ENCODE data around the gene PIGC. TPM values are rescaled to one million over a fixed set of nuclear protein-coding genes. Genes with fewer than 3 reads are reported as not detected.

Gene PIGC
- total and polyA plus RNA-seq, 10 of the 15 experiments (the other 5 are each of a cell fraction or from before 2014, with no cell fraction given): 11.0 to 37.3 (median 19.6) TPM

DNA sequence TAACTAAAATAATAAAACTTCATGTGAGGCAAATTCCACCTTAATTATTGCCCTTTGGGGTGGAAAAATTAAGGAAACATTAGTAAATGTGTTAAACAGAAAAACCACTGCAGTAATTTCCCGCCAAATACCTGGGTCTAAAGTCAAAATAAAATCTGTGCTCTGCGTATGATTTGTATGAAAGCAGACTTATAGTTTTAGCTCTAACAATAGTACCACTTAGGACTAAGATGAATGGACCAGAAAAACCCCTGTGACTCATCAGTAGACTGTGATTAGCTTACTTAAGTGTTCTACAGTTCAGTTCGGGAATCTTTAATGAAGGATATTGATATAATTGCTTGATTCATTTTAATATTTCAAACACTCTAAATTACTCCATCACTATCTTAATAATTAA is 46.6 kb downstream of the PIGC start:
- peak; percentile 57 for ATAC-seq
- Histone ChIP-seq H4K20me1 (ENCODE audit: control insufficient read depth, insufficient read depth) (no peaks in the 10 kb centered on the region), H2AFZ (ENCODE audit: control insufficient read depth, low read depth, low read length) (no peak overlapping the region), H3K9ac (ENCODE audit: control insufficient read depth, insufficient read depth, low read length) (no peak overlapping the region), H3K36me3 (ENCODE audit: control insufficient read depth in 2 of 2, insufficient read depth in 2 of 2, low read length in 1 of 2) (no peaks in the 10 kb centered on the region), H3K27ac (ENCODE audit: control insufficient read depth, insufficient read depth) (peak overlapping the region; percentile 89), H3K79me2 (ENCODE audit: control insufficient read depth, insufficient read depth, low read length) (no peaks in the 10 kb centered on the region), H3K27me3 (replicated peaks in 1 of 2; ENCODE audit: control insufficient read depth in 2 of 2, insufficient read depth in 2 of 2, low read length in 1 of 2) (no peaks in the 10 kb centered on the region), H3K4me2 (ENCODE audit: control insufficient read depth, insufficient read depth) (no peak overlapping the region), H3K9me3 (replicated peaks; ENCODE audit: control insufficient read depth, insufficient read depth, low read length) (no peaks in the 10 kb centered on the region; the same call in 2 of the 3 replicates), H3K4me3 (no peak overlapping the region), H3K4me1 (ENCODE audit: control insufficient read depth, insufficient read depth, low read length) (peaks cover 75% of the 10 kb centered on the region)
- in situ Hi-C loops (cut with MboI) (loop anchor here (5.0 kb wide), 1 partner anchor 310 kb away; no protein-coding TSS in a partner anchor), intact Hi-C loops (cut with micrococcal nuclease; ENCODE audit: unreplicated experiment) (loop anchor here (1.0 to 5.0 kb wide), 2 partner anchors 55 to 125 kb away; no protein-coding TSS in a partner anchor)
- DNase-seq (ENCODE audit: low read depth, low spot score): no peak
- CTCF ChIA-PET: interaction anchor here (1.0 to 12.4 kb wide), 11 partner anchors 8 to 395 kb away, joined by 3 to 153 read pairs (median 4); no protein-coding TSS in a partner anchor
- POLR2A ChIA-PET: interaction anchor here (0.5 to 8.1 kb wide), 8 partner anchors 13 to 214 kb away, joined by 3 to 73 read pairs (median 5); no protein-coding TSS in a partner anchor
- FAIRE-seq: no peak
- SMC1A ChIA-PET (ENCODE audit: uncharacterized antibody, unreplicated experiment): interaction anchor here (0.8 to 16.5 kb wide), 10 partner anchors 18 to 394 kb away, joined by 3 to 458 read pairs (median 44); no protein-coding TSS in a partner anchor
- RAD21 ChIA-PET (ENCODE audit: unreplicated experiment): interaction anchor here (0.8 to 15.1 kb wide), 14 partner anchors 7 to 393 kb away, joined by 3 to 394 read pairs (median 18); no protein-coding TSS in a partner anchor
- BruUV-seq (replicated peaks): no TSS peak
- WGBS (ENCODE audit: insufficient coverage, insufficient replicate concordance, low lambda C conversion rate, missing lambda C conversion rate): 1% methylated on average over 3 of the region's 3 CpGs
- TF ChIP-seq ZNF592 (IDR thresholded peaks at IDR 0.05): no peak
- TF ChIP-seq KDM1A (IDR thresholded peaks at IDR 0.05; ENCODE audit: borderline replicate concordance): no peak
- TF ChIP-seq WRNIP1 (IDR thresholded peaks at IDR 0.05; ENCODE audit: borderline replicate concordance, low read depth, low read length): no peak
- no peak for TF ChIP-seq NBN (IDR thresholded peaks at IDR 0.05)
- TF ChIP-seq SMAD1 (IDR thresholded peaks at IDR 0.05; ENCODE audit: low read depth, partially characterized antibody): no peak
- no peak for TF ChIP-seq ZNF274 (IDR thresholded peaks at IDR 0.05; ENCODE audit: insufficient read depth, insufficient read length)
- no peak for TF ChIP-seq PBX3 (IDR thresholded peaks at IDR 0.05; ENCODE audit: insufficient replicate concordance, low read depth, low read length)
- TF ChIP-seq NFYA (IDR thresholded peaks at IDR 0.05; ENCODE audit: borderline replicate concordance, low read depth, low read length): no peak
- TF ChIP-seq RCOR1 (conservative IDR thresholded peaks at IDR 0.05; ENCODE audit: low read depth, low read length): no peak
- no peak for TF ChIP-seq ZSCAN29 (IDR thresholded peaks at IDR 0.05)
- TF ChIP-seq, protein P1, sequence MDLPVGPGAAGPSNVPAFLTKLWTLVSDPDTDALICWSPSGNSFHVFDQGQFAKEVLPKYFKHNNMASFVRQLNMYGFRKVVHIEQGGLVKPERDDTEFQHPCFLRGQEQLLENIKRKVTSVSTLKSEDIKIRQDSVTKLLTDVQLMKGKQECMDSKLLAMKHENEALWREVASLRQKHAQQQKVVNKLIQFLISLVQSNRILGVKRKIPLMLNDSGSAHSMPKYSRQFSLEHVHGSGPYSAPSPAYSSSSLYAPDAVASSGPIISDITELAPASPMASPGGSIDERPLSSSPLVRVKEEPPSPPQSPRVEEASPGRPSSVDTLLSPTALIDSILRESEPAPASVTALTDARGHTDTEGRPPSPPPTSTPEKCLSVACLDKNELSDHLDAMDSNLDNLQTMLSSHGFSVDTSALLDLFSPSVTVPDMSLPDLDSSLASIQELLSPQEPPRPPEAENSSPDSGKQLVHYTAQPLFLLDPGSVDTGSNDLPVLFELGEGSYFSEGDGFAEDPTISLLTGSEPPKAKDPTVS (IDR thresholded peaks at IDR 0.05; ENCODE audit: low read depth, low read length): no peak
- no peak for TF ChIP-seq ZNF622 (IDR thresholded peaks at IDR 0.05)
- TF ChIP-seq JUND (IDR thresholded peaks at IDR 0.05; ENCODE audit: low read depth, low read length): 0 out of 2 replicates have a peak, but pooled peaks have one; percentile 20
- no peak for TF ChIP-seq RBBP5 (conservative IDR thresholded peaks at IDR 0.05)
- TF ChIP-seq EZH2 (IDR thresholded peaks at IDR 0.05; ENCODE audit: borderline replicate concordance, control insufficient read depth, low read depth, low read length): no peak
- TF ChIP-seq RFX5 (IDR thresholded peaks at IDR 0.05; ENCODE audit: low read depth, low read length): no peak
- no peak for TF ChIP-seq KLF5 (IDR thresholded peaks at IDR 0.05; ENCODE audit: partially characterized antibody)

All from GM12878 (cell line).